Mammary epithelial cell (primary cell): ENCODE data around the gene LRIG1.

ENCODE experiments used
- EZH2 ChIP-seq: IDR thresholded peaks from 2 replicates; pipeline ENCODE4 v1.6.1; 2012; ENCODE audit warnings: low read length, inconsistent platforms, borderline replicate concordance
- TF ChIP-seq, protein P1 (sequence below), 2 donors: IDR thresholded peaks in 1 of 2; conservative IDR thresholded peaks in 1 of 2; 2 replicates each; pipeline ENCODE4 v1.5.1; 2011 to 2012; ENCODE audit warnings: inconsistent platforms in 2 of 2, low read length in 2 of 2, mild to moderate bottlenecking in 2 of 2, control low read depth in 1 of 2, low read depth in 1 of 2; ENCODE audit not compliant: insufficient read depth in 1 of 2; ENCODE audit errors: extremely low read depth in 1 of 2

DNA sequence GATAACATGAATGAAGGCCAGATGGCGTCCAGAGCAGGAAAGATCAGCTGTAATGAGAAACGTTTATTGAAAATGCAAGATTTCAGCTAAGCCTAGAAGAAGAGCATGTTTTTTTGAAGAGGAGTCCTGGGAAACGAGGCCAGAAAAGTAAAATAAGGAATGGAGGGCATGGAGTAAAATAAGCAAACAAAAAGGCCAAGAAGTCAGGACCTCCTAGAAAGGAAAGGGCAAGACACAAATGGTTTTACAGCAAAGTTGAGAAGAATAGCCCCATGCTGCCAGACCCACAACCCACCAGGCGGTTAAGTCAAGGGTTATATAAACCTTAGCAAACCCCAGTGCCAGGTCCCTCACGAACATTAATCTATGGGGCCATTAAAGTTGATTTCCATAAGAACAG is 30.5 kb downstream of the LRIG1 start:
- TF ChIP-seq, protein P1, sequence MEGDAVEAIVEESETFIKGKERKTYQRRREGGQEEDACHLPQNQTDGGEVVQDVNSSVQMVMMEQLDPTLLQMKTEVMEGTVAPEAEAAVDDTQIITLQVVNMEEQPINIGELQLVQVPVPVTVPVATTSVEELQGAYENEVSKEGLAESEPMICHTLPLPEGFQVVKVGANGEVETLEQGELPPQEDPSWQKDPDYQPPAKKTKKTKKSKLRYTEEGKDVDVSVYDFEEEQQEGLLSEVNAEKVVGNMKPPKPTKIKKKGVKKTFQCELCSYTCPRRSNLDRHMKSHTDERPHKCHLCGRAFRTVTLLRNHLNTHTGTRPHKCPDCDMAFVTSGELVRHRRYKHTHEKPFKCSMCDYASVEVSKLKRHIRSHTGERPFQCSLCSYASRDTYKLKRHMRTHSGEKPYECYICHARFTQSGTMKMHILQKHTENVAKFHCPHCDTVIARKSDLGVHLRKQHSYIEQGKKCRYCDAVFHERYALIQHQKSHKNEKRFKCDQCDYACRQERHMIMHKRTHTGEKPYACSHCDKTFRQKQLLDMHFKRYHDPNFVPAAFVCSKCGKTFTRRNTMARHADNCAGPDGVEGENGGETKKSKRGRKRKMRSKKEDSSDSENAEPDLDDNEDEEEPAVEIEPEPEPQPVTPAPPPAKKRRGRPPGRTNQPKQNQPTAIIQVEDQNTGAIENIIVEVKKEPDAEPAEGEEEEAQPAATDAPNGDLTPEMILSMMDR (conservative IDR thresholded peaks at IDR 0.05 in 1 of 2, IDR thresholded peaks at IDR 0.05 in 1 of 2; ENCODE audit: extremely low read depth in 1 of 2, insufficient read depth in 1 of 2, low read depth in 1 of 2, low read length in 2 of 2): no peak
- TF ChIP-seq EZH2: no peak
